Diencephalon (tissue), 1 donor: ENCODE results near the gene RDH12. TPM values are rescaled to one million over a fixed set of nuclear protein-coding genes. Genes with fewer than 3 reads are reported as not detected.

Source experiments
- small RNA-seq: library from RNA; depleted of rRNA; stranded (forward); fragments of <200 nt; gene quantifications from one replicate; pipeline ENCODE3, GENCODE V24; 2014
- total RNA-seq: library from RNA; depleted of rRNA; stranded (reverse); fragments of >200 nt; gene quantifications from one replicate; pipeline ENCODE4 v1.2.3, GENCODE V29; 2014

The RDH12 gene
- total RNA-seq: 1.8 TPM

DNA sequence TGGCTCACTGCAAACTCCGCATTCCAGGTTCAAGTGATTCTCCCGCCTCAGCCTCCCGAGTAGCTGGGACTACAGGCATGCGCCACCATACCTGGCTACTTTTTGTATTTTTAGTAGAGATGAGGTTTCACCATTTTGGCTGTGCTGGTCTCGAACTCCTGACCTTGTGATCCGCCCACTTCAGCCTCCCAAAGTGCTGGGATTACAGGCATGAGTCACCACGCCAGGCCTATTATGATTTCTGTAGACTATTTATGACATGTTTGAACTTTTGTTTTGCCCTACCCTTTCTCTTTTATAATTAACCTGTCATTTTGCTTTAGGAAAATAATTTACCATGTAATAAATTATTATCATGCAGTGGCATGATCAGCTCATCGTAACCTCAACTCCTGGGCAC, at the start of gene RDH12:
RDH12 (plus strand) TSS at position 395 of the 400 bp plus-strand sequence. CDS start 20,757 bp downstream, outside the sequence.

DNA sequence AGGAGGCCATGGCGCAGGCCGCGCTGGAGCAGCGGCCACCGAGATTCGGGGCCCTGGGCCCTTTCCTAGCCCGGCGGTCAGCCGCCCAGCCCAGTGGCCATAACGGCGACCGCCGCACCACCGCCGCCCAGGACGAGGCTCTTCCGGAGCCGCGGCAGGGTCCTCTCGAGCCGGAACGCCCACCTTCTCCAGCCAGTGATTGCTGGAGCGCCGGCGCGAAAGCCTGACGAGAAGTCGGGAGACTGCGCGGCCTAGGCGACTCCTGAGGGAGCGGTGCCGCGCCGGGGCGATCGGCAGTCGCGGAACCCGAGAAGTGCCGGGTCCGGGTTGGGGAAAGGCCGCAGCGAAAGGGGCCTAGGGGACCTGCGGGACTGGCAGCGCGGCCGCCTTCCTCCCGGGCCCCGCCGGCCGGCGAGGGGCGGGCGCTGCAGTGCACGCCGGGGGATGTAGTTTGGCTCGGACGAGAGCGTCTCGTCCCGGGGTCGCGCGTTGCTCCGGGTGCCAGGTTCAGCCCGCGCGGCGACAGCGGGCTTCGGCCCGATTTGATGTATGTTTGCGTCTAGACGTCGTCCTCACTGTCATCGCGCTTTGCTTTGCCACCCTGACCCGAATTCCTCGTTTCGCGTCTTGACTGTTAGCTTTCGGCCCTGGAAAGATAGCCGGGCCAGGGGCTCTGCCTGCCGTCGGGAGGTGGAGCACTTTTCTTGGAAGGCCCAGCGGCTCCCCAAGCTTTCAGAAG, 27.0 kb upstream of the RDH12 start, which contains the start of gene VTI1B:
VTI1B (minus strand) TSS at position 153 of the 739 bp plus-strand sequence; CDS start at position 10, 143 bp downstream.

GRCh38 chr14:67695394-67695949, 6.2 kb upstream of the RDH12 start, which contains the start of gene RDH11:
Gene RDH11 (minus strand): TSS chr14:67695764. CDS start chr14:67695703, 61 bp downstream.

Small RNA genes lying within 50 kb of the gene (small RNA-seq; reads per million reads assigned to genes)
- gene AL049779.3: not detected
- gene RN7SL369P: not detected
- gene RNA5SP386: not detected

Other genes starting within 250 kb of the RDH12 start
- 35.1 TPM for gene TMEM229B, start 213.2 kb upstream of the RDH12 start, total RNA-seq
- 11.3 TPM for gene PLEKHH1, start 168.6 kb upstream of the RDH12 start, total RNA-seq
- 36.4 TPM for gene PIGH, start 101.6 kb upstream of the RDH12 start, total RNA-seq
- 57.4 TPM for gene ARG2, start 82.0 kb upstream of the RDH12 start, total RNA-seq
- gene VTI1B, start 27.3 kb upstream of the RDH12 start, total RNA-seq: 57.0 TPM
- 133 TPM for gene RDH11, start 6.1 kb upstream of the RDH12 start, total RNA-seq
- 20.1 TPM for gene ZFYVE26, start 114.7 kb downstream of the RDH12 start, total RNA-seq
- gene RAD51B, start 117.9 kb downstream of the RDH12 start, total RNA-seq: 12.2 TPM